ENCODE data around the gene TEDC2. TPM values are rescaled to one million over a fixed set of nuclear protein-coding genes. Genes with fewer than 3 reads are reported as not detected.
"Not testable (repeated sequence)": the region's sequence is repeated elsewhere in the genome, so short reads cannot be mapped to it uniquely, and the experiment has no call there.

Gene TEDC2
- total RNA-seq, 4 donors from 2014 or later, result 1.1 to 12.3 (median 4.4) TPM

- Histone ChIP-seq H3K27me3 (no peaks in the 10 kb centered on the region), H3K9me3 (no peaks in the 10 kb centered on the region), H3K4me1 (peaks cover 9 to 29% (median 13%) of the 10 kb centered on the region in 3 donors), H3K36me3 (peaks cover 0 to 34% (median 0%) of the 10 kb centered on the region in 3 donors), H3K27ac (peak overlapping the region; percentile 71 to 88 (median 80)), H3K4me3 (peak overlapping the region; percentile 73 to 96 (median 82))
- TF ChIP-seq CTCF (IDR thresholded peaks at IDR 0.05), result peak in 3 of 6 experiments; percentile 2 to 21 (median 2)
- no peak for TF ChIP-seq POLR2A (IDR thresholded peaks at IDR 0.05)
- no peak for DNase-seq
- intact Hi-C loops (cut with DNase I), result loop anchor here (10.0 kb wide), 2 partner anchors 65 to 85 kb away; partner anchors contain the start of gene ABCA3
- 4 to 6% methylated on average over 13 to 17 of the region's 46 CpGs for WGBS, 2 donors
These were observed 29.9 kb upstream of the TEDC2 start for GRCh38 chr16:2429771-2430663.

GRCh38 chr16:2432286-2432685, 27.6 kb upstream of the TEDC2 start:
- Histone ChIP-seq H3K4me3 (no peak overlapping the region), H3K27me3 (no peaks in the 10 kb centered on the region), H3K4me1 (peaks cover 13 to 47% (median 13%) of the 10 kb centered on the region in 3 donors), H3K36me3 (peaks cover 0 to 45% (median 0%) of the 10 kb centered on the region in 3 donors), H3K27ac (no peak overlapping the region), H3K9me3 (no peaks in the 10 kb centered on the region)
- no peak for TF ChIP-seq POLR2A (IDR thresholded peaks at IDR 0.05)
- no peak for TF ChIP-seq CTCF (IDR thresholded peaks at IDR 0.05)
- intact Hi-C loops (cut with DNase I), result no loop called here
- 90 to 94% methylated on average over 6 of the region's 6 CpGs for WGBS, 2 donors
- no peak for DNase-seq

- no peak for DNase-seq
- 91 to 94% methylated on average over 9 to 11 of the region's 15 CpGs for WGBS, 2 donors
- TF ChIP-seq CTCF (IDR thresholded peaks at IDR 0.05), result no peak
- TF ChIP-seq POLR2A (IDR thresholded peaks at IDR 0.05), result no peak
- H3K36me3 ChIP-seq, result peaks cover 0 to 48% (median 0%) of the 10 kb centered on the region in 3 donors
- no peaks in the 10 kb centered on the region for H3K27me3 ChIP-seq
- no peak overlapping the region for H3K4me3 ChIP-seq
- H3K4me1 ChIP-seq, result peaks cover 13 to 53% (median 13%) of the 10 kb centered on the region in 3 donors
- intact Hi-C loops (cut with DNase I), result no loop called here
- H3K9me3 ChIP-seq, result no peaks in the 10 kb centered on the region
- no peak overlapping the region for H3K27ac ChIP-seq
These were observed 27.0 kb upstream of the TEDC2 start for GRCh38 chr16:2432801-2433505.

- H3K9me3 ChIP-seq; DNase-seq; H3K27ac ChIP-seq; H3K4me3 ChIP-seq; intact Hi-C loops (cut with DNase I); H3K27me3 ChIP-seq: not testable (repeated sequence)
- Histone ChIP-seq H3K36me3 (peaks cover 0 to 71% (median 0%) of the 10 kb centered on the region in 3 donors), H3K4me1 (peaks cover 3 to 42% (median 7%) of the 10 kb centered on the region in 3 donors)
- WGBS, 2 donors, result 61 to 72% methylated on average over 2 to 4 of the region's 4 CpGs
These were observed 24.7 kb upstream of the TEDC2 start for GRCh38 chr16:2435236-2435635.

GRCh38 chr16:2436110-2436509, 23.8 kb upstream of the TEDC2 start:
- intact Hi-C loops (cut with DNase I), result no loop called here
- no peaks in the 10 kb centered on the region for H3K27me3 ChIP-seq
- no peak for DNase-seq
- 49 to 63% methylated on average over 3 of the region's 9 CpGs for WGBS, 2 donors
- TF ChIP-seq POLR2A (IDR thresholded peaks at IDR 0.05) (no peak), CTCF (IDR thresholded peaks at IDR 0.05) (no peak)
- H3K9me3 ChIP-seq, result no peaks in the 10 kb centered on the region
- H3K36me3 ChIP-seq, result peaks cover 0 to 75% (median 0%) of the 10 kb centered on the region in 3 donors
- H3K4me3 ChIP-seq, result no peak overlapping the region
- peaks cover 0 to 34% (median 4%) of the 10 kb centered on the region in 3 donors for H3K4me1 ChIP-seq
- peak overlapping the region in 1 of 4 donors; percentile 29 for H3K27ac ChIP-seq
